ACC112 (cell line): ENCODE data around the gene GRB10.

Experiments
- H2AFZ ChIP-seq: fragments of 200-600 bp; sonication (generic); one replicate; pipeline ENCODE4 v1.6.0; 2017; ENCODE audit warnings: antibody characterized with exemption, low read length; ENCODE audit not compliant: unreplicated experiment
- H3K27ac ChIP-seq: fragments of 200-600 bp; sonication (generic); 2 replicates; pipeline ENCODE4 v1.5.1; 2014; ENCODE audit warnings: low read depth, mild to moderate bottlenecking, antibody characterized with exemption, low read length, moderate library complexity
- H3K27me3 ChIP-seq: fragments of 200-600 bp; sonication (generic); 2 replicates; pipeline ENCODE4 v1.6.1; 2014; ENCODE audit warnings: mild to moderate bottlenecking, antibody characterized with exemption, low read length, moderate library complexity, mixed read lengths; ENCODE audit not compliant: insufficient read depth
- H3K36me3 ChIP-seq: fragments of 200-600 bp; sonication (generic); 2 replicates; pipeline ENCODE4 v1.6.1; 2016; ENCODE audit warnings: mild to moderate bottlenecking, antibody characterized with exemption, low read length, moderate library complexity, mixed read lengths; ENCODE audit not compliant: insufficient read depth
- H3K4me1 ChIP-seq: fragments of 200-600 bp; sonication (generic); one replicate; pipeline ENCODE4 v1.6.1; 2016; ENCODE audit warnings: low read length, mixed read lengths; ENCODE audit not compliant: insufficient read depth, unreplicated experiment, control insufficient read depth
- H3K4me3 ChIP-seq: fragments of 200-600 bp; sonication (generic); 2 replicates; pipeline ENCODE4 v1.5.1; 2014; ENCODE audit warnings: mild to moderate bottlenecking, low read depth, low read length
- H3K79me2 ChIP-seq: fragments of 200-600 bp; sonication (generic); one replicate; pipeline ENCODE4 v1.6.0; 2016; ENCODE audit warnings: low read length; ENCODE audit not compliant: control insufficient read depth, unreplicated experiment, insufficient read depth

GRB10 gene

GRCh38 chr7:50762337-50762736, 20.4 kb downstream of the GRB10 start:
- no peaks in the 10 kb centered on the region for H3K27me3 ChIP-seq
- H2AFZ ChIP-seq: no peak overlapping the region
- H3K4me3 ChIP-seq: no peak overlapping the region
- no peak overlapping the region for H3K27ac ChIP-seq
- H3K4me1 ChIP-seq: no peaks in the 10 kb centered on the region
- no peaks in the 10 kb centered on the region for H3K36me3 ChIP-seq
- H3K79me2 ChIP-seq: peaks cover 78% of the 10 kb centered on the region

GRCh38 chr7:50761713-50762112, 21.0 kb downstream of the GRB10 start:
- Histone ChIP-seq H3K4me3 (no peak overlapping the region), H2AFZ (no peak overlapping the region), H3K4me1 (no peaks in the 10 kb centered on the region), H3K27me3 (no peaks in the 10 kb centered on the region), H3K79me2 (peaks cover 79% of the 10 kb centered on the region), H3K36me3 (no peaks in the 10 kb centered on the region), H3K27ac (no peak overlapping the region)

GRCh38 chr7:50757703-50758390, 24.8 kb downstream of the GRB10 start:
- H3K27me3 ChIP-seq: no peaks in the 10 kb centered on the region
- no peak overlapping the region for H3K27ac ChIP-seq
- no peak overlapping the region for H2AFZ ChIP-seq
- peaks cover 71% of the 10 kb centered on the region for H3K79me2 ChIP-seq
- H3K4me1 ChIP-seq: no peaks in the 10 kb centered on the region
- H3K36me3 ChIP-seq: no peaks in the 10 kb centered on the region
- H3K4me3 ChIP-seq: no peak overlapping the region

GRCh38 chr7:50756180-50756579, 26.5 kb downstream of the GRB10 start:
- peaks cover 72% of the 10 kb centered on the region for H3K79me2 ChIP-seq

GRCh38 chr7:50754684-50755083, 28.0 kb downstream of the GRB10 start:
- H2AFZ ChIP-seq: no peak overlapping the region
- no peak overlapping the region for H3K27ac ChIP-seq
- no peaks in the 10 kb centered on the region for H3K27me3 ChIP-seq
- peaks cover 67% of the 10 kb centered on the region for H3K79me2 ChIP-seq
- no peaks in the 10 kb centered on the region for H3K4me1 ChIP-seq
- H3K36me3 ChIP-seq: no peaks in the 10 kb centered on the region
- H3K4me3 ChIP-seq: no peak overlapping the region

More at GRCh38 chr7:50756180-50756579, 26.5 kb downstream of the GRB10 start:
- no peaks in the 10 kb centered on the region for H3K36me3 ChIP-seq
- no peaks in the 10 kb centered on the region for H3K4me1 ChIP-seq
- H3K4me3 ChIP-seq: no peak overlapping the region
- no peaks in the 10 kb centered on the region for H3K27me3 ChIP-seq
- no peak overlapping the region for H2AFZ ChIP-seq
- no peak overlapping the region for H3K27ac ChIP-seq

- no peak overlapping the region for H3K27ac ChIP-seq
- H3K27me3 ChIP-seq: no peaks in the 10 kb centered on the region
- no peaks in the 10 kb centered on the region for H3K36me3 ChIP-seq
- H3K4me3 ChIP-seq: no peak overlapping the region
- no peak overlapping the region for H2AFZ ChIP-seq
- peaks cover 66% of the 10 kb centered on the region for H3K79me2 ChIP-seq
- no peaks in the 10 kb centered on the region for H3K4me1 ChIP-seq
These were observed 28.5 kb downstream of the GRB10 start for GRCh38 chr7:50754241-50754640.

GRCh38 chr7:50752422-50752821, 30.3 kb downstream of the GRB10 start:
- no peak overlapping the region for H2AFZ ChIP-seq
- no peaks in the 10 kb centered on the region for H3K27me3 ChIP-seq
- no peaks in the 10 kb centered on the region for H3K4me1 ChIP-seq
- no peak overlapping the region for H3K27ac ChIP-seq
- peaks cover 60% of the 10 kb centered on the region for H3K79me2 ChIP-seq
- no peak overlapping the region for H3K4me3 ChIP-seq
- H3K36me3 ChIP-seq: no peaks in the 10 kb centered on the region; the same call in 1 of the 2 replicates

- no peaks in the 10 kb centered on the region for H3K27me3 ChIP-seq
- no peak overlapping the region for H2AFZ ChIP-seq
- no peaks in the 10 kb centered on the region for H3K4me1 ChIP-seq
- no peak overlapping the region for H3K27ac ChIP-seq
- H3K4me3 ChIP-seq: no peak overlapping the region
- H3K79me2 ChIP-seq: peaks cover 55% of the 10 kb centered on the region
- H3K36me3 ChIP-seq: no peaks in the 10 kb centered on the region; the same call in 1 of the 2 replicates
These were observed 31.6 kb downstream of the GRB10 start for GRCh38 chr7:50751146-50751545.

- H2AFZ ChIP-seq: no peak overlapping the region
- H3K27ac ChIP-seq: no peak overlapping the region
- H3K36me3 ChIP-seq: no peaks in the 10 kb centered on the region; the same call in 1 of the 2 replicates
- H3K79me2 ChIP-seq: peaks cover 44% of the 10 kb centered on the region
- no peak overlapping the region for H3K4me3 ChIP-seq
- H3K4me1 ChIP-seq: no peaks in the 10 kb centered on the region
- no peaks in the 10 kb centered on the region for H3K27me3 ChIP-seq
These were observed 32.8 kb downstream of the GRB10 start for GRCh38 chr7:50749896-50750295.

- H3K4me1 ChIP-seq: no peaks in the 10 kb centered on the region
- peaks cover 2% of the 10 kb centered on the region; the same call in 1 of the 2 replicates for H3K36me3 ChIP-seq
- no peak overlapping the region for H3K27ac ChIP-seq
- no peak overlapping the region for H3K4me3 ChIP-seq
- no peak overlapping the region for H2AFZ ChIP-seq
- H3K27me3 ChIP-seq: no peaks in the 10 kb centered on the region
- peaks cover 50% of the 10 kb centered on the region for H3K79me2 ChIP-seq
These were observed 34.2 kb downstream of the GRB10 start for GRCh38 chr7:50748472-50748871.

GRCh38 chr7:50745835-50746234, 36.9 kb downstream of the GRB10 start:
- H2AFZ ChIP-seq: no peak overlapping the region
- peaks cover 2% of the 10 kb centered on the region; the same call in 1 of the 2 replicates for H3K36me3 ChIP-seq
- H3K4me1 ChIP-seq: no peaks in the 10 kb centered on the region
- H3K4me3 ChIP-seq: no peak overlapping the region
- no peak overlapping the region for H3K27ac ChIP-seq
- H3K27me3 ChIP-seq: no peaks in the 10 kb centered on the region
- peaks cover 35% of the 10 kb centered on the region for H3K79me2 ChIP-seq
